B cell (primary cell): ENCODE data around the gene GNAI2.

Experiments used
- CTCF ChIP-seq: fragments of 200-600 bp; IDR thresholded peaks from one replicate; pipeline ENCODE4 v1.8.0; 2022; ENCODE audit warnings: antibody characterized with exemption, mild to moderate bottlenecking
- EZH2 ChIP-seq: IDR thresholded peaks from 2 replicates; pipeline ENCODE4 v1.6.1; 2012; ENCODE audit warnings: borderline replicate concordance, low read depth, mild to moderate bottlenecking, moderate library complexity, low read length; ENCODE audit not compliant: insufficient read depth, poor library complexity, severe bottlenecking

DNA sequence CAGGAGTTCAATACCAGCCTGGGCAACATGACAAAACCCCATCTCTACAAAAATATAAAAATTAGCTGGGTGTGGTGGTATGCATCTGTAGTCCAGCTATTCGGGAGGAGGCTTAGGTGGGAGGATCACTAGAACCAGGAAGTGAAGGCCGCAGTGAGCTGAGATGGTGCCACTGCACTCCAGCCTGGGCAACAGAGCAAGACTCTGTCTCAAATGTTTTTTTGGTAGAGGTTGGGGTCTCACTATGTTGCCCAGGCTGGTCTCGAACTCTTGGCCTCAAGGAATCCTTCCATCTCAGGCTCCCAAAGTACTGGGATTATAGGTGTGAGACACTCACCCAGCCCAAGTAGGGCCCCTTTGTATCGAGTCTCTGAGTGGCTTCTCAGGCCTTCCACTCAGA is 58.1 kb downstream of the GNAI2 start:
- TF ChIP-seq CTCF (no peak), EZH2 (no peak)
